MM.1S (cell line): ENCODE measurements around the gene BRD1.

ENCODE experiments used
- CTCF ChIP-seq: fragments of 300-600 bp; sonication (generic); IDR thresholded peaks from 2 replicates; pipeline ENCODE4 v1.5.1; 2016; ENCODE audit warnings: antibody characterized with exemption, low read length, mixed read lengths
- EZH2 ChIP-seq: fragments of 300-600 bp; sonication (generic); optimal IDR thresholded peaks from 2 replicates; pipeline ENCODE3; 2017; ENCODE audit warnings: low read depth, mild to moderate bottlenecking, antibody characterized with exemption, low read length, mixed read lengths
- EZH2phosphoT487 ChIP-seq: fragments of 300-600 bp; sonication (generic); IDR thresholded peaks from 2 replicates; pipeline ENCODE4 v1.6.1; 2018; ENCODE audit warnings: antibody characterized with exemption, low read length

- TF ChIP-seq CTCF, result no peak
- TF ChIP-seq EZH2, result no peak
- TF ChIP-seq EZH2phosphoT487, result no peak
Measured at GRCh38 chr22:49776891-49777290, 50.8 kb downstream of the BRD1 start.
